Measurements from ENCODE around the gene PUM2.

The PUM2 gene

DNA sequence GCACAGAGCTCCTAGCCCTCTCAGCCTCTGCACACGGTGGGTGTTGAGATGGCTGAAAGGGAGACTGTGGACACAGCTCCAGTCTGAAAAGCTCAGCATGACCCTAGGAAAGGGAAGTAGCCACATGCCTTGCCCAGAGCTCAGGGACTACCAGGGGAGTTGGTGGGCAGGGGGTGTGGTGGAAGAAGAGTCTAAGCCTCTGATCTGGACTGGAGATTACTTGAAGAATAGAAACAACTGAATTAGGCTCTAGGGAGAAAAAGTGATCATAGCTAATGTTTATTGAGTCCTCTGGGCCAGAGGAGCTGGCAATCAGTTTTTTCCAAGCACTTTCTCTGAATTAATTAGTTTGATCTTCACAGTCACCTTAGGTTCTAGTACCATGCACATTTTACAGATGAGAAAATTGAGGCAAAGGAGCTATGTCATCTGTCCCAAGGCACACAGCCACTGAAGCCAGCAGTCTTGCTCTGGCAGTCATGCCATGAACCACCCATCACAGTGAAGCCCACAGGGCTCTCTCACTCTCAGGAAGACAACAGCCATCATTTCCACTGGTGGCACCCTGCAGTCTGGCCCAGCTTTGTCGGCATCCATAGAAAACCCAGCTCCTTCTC is 136.0 kb downstream of the PUM2 start:
- no peak for DNase-seq

DNA sequence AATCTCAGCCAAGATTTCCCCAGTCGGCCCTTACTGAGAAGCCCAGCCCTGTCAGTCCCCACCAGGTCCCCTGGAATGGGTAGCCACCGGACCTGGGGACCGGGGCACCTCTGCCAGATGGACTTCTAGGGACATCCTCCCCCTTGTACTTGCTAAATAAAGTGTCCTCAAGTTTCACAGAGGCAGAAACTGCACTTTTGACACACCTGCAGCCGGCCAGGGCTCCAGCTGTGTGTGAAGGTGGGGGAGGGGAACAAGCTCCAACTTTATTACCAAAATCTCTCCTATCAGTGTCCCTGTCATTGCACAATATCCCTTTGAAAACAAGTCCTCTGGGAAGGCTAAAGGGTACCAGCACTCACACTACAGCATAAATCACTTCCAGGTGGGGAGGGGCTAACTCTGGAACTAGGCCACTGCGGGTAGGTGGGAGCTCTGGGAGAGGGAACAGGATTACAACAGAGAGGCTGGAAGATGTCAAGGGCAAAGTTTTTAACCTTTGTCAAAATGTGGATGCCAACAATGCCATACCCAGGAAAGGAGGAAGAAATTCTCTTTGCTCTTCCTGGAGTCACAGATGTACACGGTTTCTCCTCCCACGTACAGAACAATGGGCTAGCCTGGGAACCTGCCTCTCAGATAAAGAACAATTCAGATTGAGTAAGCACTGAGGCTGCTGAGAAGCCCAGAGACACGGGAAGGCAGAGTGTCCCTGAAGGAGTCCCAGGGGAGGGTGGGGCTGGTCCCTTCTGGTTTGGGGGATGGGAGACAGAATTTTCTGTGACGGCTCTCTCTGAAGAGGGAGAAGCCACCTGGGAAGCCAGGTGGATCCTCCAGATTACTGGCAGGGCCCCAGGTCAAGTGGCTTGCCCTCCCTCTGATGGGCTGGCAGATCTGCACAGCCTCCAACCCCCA is 136.7 kb downstream of the PUM2 start:
- peak; percentile 97 for DNase-seq

DNA sequence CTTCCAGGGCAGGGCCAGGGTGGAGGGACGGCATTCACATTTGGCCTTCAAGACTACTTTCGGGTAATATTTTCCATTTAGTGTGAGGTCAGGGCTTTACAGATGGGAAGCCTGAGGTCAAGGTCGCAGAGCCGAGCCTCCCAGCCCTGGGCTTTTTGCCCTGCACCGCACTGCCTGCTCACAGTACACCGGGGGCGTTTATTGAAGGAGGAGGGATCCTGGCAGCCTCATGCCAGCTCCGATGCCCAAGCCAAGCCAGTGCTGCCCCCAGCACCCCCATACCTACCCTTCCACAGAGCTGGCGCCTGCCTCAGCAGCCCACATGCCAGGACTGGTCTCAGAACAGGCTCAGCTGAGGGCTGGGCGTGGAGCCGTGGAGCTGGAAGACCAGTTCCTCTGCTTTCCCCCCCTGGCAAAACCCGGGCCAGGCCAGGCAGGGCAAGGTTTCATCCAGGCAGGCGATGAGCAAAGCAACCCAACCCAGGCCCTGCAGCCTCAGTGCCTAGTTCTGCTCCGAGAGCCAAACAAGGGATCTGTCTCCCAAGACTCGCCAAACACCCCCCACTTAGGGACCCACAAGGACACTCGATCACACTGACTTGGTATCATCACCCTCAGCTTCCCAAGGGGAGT is 137.7 kb downstream of the PUM2 start:
- DNase-seq = no peak

DNA sequence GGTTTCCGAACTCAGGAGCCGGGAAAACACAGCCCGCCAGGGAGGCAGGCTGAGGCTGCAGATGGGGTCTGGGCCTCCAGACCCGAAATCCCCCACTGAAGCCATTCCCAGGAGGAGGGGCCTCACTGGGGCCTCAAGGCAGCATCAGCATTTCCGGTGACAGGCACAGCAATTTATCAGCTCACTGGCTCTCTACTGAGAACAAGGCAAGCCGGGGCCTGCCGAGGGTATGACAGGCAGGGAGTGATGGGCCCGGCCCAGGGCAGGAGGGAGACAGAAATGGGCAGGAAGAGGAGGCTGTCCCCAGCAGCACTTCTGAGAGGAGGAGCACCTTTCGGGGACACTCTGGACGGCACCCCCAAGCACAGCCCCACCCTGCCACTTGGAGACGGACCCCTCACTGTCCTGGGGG is 138.2 kb downstream of the PUM2 start:
- DNase-seq = no peak

DNA sequence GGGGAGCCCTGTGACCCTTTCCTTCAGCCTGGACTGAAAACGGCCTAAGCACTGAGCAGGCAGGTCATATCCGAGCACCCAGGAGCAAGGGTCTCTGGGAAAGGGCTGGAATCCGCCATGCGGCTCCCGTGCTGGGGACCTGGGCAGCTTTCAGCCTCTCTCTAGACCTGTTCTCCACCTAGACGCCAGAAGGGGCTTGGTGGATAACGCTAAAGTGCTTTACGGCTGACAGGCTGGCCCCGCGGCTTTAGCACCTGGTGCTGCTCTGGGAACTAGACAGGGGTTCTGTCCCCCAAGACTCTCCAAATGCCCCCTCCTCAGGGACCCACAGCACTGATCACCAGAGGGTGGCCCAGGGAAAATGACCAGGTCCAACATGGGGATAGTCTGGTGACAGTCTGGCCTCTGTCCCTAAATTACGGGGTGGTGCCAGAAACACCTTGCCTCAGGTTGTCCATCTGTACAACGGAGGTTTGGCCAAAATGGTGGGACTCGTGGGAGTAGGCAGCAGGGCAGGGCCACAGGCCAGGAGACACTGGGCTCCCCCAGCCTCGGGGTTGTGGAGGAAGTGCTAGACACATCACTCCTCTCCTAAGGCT is 138.7 kb downstream of the PUM2 start:
- DNase-seq = no peak

DNA sequence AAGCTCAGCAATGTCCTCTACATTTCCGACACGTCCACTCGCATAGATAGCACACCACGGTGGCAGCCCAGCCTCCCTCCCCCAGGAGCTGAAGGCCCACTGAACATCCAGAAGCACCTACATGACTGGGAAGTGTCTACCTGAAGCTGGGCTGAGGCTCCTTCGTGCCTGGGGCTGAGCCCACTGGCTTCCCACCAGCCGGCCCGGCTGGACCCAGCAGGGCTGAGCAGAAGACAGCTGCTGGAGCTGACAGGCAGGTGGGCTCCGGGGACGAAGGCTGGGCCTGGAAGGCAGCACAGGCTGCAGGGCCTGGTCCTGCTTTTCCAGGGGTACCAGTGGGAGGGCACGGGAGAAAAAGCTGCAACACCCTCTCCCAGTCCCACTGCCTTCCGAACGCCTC is 139.2 kb downstream of the PUM2 start:
- DNase-seq = no peak

DNA sequence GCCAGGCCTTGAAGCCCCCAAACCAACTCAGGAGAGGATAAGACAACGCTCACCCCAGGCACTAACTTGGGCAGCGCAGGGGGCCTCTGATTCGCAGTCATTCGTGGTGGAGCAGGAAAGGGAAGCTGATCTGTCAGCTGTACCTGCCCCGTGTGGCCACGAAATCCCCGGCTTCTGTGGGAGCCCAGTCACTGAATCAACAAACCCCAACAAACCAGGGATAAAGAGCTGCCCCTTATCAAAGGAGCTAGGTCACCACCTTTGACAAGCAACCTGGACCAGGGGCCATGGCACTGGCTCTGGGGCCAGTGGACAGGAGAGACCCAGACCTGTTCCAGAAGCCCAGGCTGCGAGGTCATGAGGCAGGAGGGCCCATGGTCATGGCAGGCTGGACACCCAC is 140.2 kb downstream of the PUM2 start:
- no peak for DNase-seq

DNA sequence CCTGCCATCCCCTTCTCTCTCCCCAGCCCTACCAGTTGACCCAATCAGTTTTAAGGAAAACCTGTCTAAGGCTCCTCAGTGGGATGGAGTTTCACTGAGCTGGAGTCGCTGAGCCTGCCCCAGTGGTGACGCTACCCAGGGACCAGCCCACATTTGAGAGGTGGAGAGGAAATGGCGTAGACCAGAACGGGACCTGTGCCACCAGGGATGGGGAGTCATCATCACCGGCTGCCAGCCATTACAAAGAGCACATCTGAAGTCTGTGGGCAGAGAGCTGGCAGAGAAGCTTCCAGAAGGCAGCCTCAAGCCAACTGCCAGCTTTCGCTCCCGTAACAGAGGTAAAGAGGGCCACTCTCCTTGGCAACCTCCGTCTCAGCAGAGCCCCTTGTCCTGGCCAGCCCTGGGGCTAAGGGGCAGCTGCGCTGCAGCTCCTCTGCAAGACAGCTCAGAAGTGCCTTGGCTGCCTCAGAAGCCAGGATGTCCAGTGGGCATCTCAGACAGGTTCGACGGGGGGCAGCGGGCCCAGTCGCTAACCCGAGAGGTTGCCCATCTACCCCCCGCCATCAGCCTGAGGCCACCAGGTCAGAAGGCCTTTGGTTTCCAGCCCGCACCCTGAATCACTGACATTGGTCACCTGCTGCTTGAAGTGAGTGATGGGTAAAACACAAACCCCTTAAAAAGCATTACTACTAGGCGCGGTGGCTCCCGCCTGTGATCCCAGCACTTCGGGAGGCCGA is 141.1 kb downstream of the PUM2 start:
- DNase-seq = no peak

DNA sequence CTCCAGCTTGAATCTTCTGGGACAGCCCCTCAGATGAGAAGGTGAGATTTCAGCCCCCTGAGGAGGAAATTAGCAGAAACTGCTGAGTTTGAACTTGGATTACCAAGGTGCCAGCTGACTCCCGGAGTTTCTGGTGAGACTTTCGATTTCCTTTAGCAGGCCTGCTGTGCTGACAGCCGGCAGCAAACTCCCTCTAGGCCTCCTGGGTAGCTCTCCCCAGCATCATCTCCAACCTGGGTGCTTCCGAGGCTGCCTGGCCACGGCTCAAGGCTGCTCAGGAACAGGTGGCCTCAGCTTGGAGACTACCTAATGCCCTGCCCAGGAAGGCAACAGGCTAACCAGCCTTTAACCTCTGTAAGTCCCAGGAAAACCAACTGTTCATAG is 142.2 kb downstream of the PUM2 start:
- no peak for DNase-seq

DNA sequence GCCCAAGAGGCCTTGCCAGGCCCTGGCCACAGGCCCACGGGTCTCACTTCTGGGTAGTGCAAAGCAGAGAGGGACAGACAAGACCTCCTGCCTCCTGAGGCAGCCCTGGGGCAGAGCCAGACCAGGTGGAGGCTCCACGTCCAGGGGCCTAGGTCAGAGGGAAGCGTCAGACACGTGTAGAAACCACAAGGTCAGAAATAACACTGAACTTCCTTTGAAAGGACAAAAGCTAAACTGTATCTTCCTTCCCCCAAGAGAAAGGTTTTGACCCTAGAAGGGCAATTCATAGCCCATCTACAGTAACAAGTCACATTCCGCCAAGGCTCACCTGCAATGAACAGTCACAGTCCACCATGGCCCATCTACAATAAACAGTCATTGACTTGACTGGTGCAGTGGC is 143.6 kb downstream of the PUM2 start:
- DNase-seq = no peak

DNA sequence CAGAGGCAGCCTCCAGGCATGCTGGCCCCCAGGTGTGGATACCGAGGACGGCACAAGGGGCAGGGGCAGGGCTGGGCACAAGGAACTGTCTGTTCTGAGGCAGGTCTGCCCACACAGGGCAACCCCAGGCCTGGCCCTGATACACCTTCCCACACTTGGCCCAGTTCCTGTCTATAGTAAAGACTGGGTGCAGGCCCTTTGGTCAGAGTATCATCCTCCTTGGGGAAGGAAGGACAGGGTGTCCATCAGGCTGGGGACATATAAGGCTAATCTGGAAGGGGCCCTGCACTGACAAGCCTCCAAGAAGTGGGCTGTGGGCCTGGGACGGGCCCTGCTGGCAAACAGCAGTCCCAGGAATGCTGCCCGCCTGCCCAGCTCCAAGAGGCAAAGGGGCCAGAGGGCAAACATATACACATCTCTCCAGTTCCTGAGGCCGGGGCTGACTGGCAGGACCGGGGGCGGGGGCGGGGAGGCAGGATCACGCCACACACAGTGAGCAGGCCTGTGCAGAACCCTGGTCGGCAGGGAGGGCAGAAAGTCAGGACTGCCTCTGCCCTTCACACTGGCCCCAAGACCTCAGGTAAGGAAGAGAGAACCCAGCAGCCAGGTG is 144.6 kb downstream of the PUM2 start:
- DNase-seq = no peak

DNA sequence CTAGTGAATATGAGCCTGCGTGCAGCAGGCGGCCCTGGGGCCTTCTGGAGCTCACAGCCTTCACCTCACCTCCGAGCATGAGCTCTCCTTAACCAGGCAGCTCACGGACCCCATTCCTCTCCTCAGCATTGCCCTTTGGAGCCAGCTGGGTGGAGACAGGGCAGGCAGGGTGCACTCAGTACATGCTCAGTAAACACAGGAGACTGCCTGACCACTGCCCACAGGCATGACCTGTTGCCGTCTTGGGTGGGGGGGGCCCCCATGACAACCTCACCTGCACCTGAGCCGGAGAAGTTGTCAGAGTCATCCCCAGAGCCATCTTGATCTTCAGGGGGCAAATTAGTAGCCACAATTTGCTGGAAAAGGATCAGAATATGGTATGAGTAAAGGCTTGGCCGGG is 145.6 kb downstream of the PUM2 start:
- DNase-seq = no peak

DNA sequence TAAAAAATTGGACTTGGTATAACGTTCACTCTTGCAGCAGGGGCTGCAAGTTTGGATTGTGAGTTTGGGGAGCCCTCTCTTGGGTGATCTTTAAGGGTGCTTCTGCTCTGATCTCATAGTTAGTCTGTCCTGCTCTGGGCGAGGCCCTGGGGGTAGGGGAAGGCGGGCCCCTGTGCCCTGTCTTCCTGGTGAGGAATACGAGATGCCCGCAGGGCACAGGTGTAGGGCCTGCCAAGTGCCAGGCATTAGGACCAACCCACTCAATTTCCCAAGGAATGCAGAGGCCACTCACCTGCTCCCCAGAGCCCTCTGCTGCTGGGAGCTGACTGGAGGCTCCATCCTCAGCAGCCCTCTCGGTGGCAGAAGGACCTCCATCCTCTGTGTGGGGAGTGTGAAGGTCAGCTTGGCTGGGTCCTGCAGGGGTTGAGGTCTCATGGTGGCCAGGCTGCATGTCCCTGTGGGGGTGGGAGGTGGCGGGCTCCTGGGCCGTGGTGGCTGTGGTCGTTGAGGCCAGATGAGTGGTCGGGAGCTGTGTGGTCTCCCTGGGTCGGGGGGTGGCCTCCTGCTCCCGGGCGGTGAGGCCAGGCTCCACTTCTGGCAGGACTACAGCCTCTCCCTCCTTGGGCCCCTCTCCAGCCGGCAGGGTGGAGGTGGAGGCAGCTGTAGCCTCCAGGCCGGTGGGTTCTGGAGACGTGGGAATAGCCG is 147.0 kb downstream of the PUM2 start:
- no peak for DNase-seq

DNA sequence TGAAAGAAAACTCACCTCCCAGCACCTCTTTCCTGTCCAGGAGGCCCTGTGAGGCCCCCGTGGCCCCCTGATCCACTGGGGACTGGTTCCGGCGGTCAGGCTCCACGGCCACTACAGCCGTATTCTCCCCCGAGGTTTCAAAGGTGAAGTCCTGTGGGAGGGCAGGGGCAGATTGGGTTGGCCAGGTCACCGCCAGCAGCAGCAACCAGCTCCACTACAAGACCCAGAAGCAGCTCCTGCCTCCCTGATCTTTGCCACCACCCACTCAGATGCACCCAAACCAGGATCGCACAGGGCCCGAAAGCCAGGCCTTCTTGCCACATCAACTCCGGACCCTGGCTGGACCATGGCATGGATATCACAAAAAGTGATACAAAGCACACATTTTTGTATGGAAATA is 147.6 kb downstream of the PUM2 start:
- no peak for DNase-seq

DNA sequence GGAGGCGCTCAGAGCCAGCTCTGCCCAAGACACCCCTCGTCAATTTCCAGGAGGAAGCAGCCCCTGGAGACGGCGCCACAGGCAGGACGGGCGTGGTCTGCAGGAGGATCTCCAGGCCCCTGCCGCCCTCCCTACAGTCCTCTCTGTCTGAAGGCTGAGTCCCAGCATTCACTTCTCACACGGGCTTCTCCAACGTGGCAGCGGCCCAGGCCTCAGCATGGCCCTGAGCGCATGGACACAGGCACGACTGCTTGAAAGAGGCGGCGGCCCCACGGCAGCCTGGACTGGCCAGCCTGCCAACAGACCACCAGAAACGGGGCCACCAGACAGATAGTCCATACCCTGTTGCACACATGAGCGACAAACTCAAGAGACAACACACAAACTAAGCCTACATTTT is 149.0 kb downstream of the PUM2 start:
- no peak for DNase-seq

DNA sequence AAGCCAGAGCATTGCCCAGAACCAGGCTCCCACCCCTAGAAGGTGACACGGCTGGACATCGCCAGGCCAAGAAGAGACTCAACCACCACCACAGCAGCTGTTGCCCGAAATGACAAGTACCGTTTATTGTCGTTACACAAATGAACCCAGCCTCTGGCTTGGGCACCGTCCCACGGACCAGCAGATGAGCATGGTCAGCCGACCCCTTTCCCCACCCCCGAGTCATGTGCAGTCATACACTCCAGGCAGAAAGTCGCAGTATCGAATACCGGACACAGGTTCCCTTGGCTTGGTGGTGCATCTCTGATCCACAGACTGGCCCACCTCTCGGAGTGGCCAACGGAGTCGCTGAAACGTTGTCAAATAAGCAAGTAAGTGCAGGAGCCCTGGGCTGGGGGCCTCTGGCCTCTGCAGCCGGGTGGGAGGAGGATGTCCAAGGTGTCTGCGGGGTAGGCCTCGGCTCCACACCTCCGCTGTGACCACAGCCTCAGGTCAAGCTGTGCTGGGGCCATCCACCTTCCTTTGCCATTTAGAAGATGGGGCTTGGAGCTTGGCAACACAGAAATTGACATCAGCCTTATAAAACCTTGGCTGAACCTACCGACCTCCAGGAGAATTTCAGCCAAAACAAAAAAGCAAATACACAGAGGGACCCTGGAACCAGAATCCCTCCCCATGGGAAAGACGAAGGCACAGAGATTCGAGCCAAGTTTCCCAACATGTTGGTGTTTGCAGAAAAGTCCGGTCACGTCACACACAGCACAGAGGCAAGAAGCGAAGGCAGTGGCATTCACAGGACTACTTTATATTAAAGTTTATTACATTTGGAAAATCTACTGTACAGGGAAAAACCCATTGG is 149.7 kb downstream of the PUM2 start:
- no peak for DNase-seq

DNA sequence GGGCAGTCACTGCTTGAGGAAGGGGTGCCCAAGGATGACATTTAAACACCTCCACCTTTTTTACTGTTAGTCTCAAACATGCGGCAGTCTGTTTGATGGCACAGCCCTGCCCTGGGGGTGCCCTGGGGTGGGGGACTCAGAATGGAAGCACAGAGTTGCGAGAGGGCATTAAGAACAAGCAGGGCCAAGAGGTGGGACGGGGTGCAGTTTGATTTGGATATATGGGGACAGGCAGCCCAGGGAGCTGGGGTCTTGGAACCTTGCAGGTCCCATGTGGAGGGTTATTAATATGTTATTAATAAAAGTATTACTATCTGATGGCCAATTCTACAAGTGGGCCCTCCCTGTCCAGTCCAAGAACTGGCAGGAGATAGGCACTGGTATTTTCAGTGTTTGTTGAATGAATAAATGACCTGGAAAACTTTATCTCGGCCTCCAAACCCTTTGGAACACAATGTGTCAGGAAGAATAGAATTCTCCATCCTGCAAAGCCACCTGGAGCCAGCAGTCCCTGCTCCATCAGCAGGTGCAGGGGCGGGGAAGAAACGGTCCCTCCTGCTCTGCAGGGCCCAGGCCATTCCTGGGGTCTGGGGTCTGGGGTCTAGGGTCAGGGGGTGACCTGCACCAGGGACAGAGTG is 150.9 kb downstream of the PUM2 start:
- no peak for DNase-seq

DNA sequence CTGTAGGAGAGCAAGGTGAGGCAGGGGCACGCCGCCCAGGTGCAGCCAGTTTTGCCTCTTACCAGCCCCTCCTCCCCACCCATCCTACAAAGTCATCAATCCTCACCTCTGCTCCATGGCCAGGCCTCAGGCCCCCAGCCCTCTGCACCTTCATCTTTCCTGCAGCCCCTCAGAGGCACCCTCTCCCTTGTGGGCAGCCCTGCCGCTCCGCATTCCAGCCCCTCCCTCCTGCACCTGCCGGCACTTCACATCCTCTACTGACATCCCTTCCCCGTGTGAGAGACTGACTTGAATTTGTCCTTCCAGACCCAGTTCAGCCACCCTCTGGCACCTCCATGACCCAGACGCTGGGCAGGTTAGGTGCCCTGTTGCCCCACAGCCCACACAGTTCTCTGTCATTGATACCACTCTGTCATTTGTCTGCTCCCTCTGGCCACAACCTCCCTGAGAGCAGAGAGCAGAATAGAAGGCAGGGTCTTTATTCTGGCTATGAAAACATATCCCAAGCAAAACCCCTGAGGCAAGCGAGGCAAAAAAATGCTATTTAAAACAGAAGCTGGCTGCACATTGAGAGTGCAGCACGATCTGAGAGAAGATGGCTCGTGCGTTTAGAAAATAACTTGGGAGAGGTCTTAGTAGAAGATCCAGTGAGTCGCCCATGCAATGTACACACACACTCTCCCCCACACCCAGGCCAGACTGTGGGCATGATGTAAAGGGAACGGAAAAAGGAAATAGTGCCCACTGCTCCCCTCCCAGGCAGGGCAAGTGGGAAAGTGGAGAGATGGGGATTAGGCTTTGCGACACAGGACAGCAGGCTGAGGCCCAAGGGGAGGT is 151.6 kb downstream of the PUM2 start:
- no peak for DNase-seq

All from NCI-H187 treated with DMSO at 0.1 percent for 48 hours (cell line).